HPDE6-E6E7 (cell line): Measurements from ENCODE around the gene TMEM9B.

Experiments
- DNase-seq: peaks from one replicate; pipeline ENCODE4 v3.0.0; 2011; ENCODE audit warnings: missing footprints; ENCODE audit errors: extremely low spot score

The TMEM9B gene

GRCh38 chr11:8930456-8931175, 33.6 kb downstream of the TMEM9B start:
- DNase-seq = no peak

GRCh38 chr11:8928981-8929615, 35.1 kb downstream of the TMEM9B start:
- DNase-seq = no peak

- DNase-seq = no peak
Measured at GRCh38 chr11:8928205-8928604, 36.0 kb downstream of the TMEM9B start.

GRCh38 chr11:8927233-8927632, 37.0 kb downstream of the TMEM9B start:
- DNase-seq = no peak

GRCh38 chr11:8926236-8926635, 38.0 kb downstream of the TMEM9B start:
- no peak for DNase-seq

GRCh38 chr11:8925711-8926110, 38.5 kb downstream of the TMEM9B start:
- no peak for DNase-seq

GRCh38 chr11:8922691-8923090, 41.6 kb downstream of the TMEM9B start:
- no peak for DNase-seq

- no peak for DNase-seq
Measured at GRCh38 chr11:8917157-8917825, 47.0 kb downstream of the TMEM9B start.

- no peak for DNase-seq
Measured at GRCh38 chr11:8914661-8915018, 49.6 kb downstream of the TMEM9B start.

GRCh38 chr11:8913961-8914660, 50.1 kb downstream of the TMEM9B start:
- peak; percentile 19 for DNase-seq

GRCh38 chr11:8911029-8911823, 53.0 kb downstream of the TMEM9B start, which contains the start of gene AKIP1:
AKIP1 (plus strand) TSS chr11:8911189; CDS start chr11:8911450, 261 bp downstream.
- peak; percentile 86 for DNase-seq

- DNase-seq = no peak
Measured at GRCh38 chr11:8910649-8911026, 53.6 kb downstream of the TMEM9B start.

GRCh38 chr11:8908099-8908498, 56.1 kb downstream of the TMEM9B start:
- no peak for DNase-seq

- DNase-seq = no peak
Measured at GRCh38 chr11:8907116-8907515, 57.1 kb downstream of the TMEM9B start.

GRCh38 chr11:8905528-8906165, 58.6 kb downstream of the TMEM9B start:
- DNase-seq = peak; percentile 13

- DNase-seq = no peak
Measured at GRCh38 chr11:8899119-8899753, 65.0 kb downstream of the TMEM9B start.
